Measurements from ENCODE around the gene C1QTNF1. TPM values are rescaled to one million over a fixed set of nuclear protein-coding genes. Genes with fewer than 3 reads are reported as not detected.

The C1QTNF1 gene
- polyA plus RNA-seq, 1 donor (not counting 4 experiments of a cell fraction or from before 2014, with no cell fraction given), result 6.6 TPM

DNA sequence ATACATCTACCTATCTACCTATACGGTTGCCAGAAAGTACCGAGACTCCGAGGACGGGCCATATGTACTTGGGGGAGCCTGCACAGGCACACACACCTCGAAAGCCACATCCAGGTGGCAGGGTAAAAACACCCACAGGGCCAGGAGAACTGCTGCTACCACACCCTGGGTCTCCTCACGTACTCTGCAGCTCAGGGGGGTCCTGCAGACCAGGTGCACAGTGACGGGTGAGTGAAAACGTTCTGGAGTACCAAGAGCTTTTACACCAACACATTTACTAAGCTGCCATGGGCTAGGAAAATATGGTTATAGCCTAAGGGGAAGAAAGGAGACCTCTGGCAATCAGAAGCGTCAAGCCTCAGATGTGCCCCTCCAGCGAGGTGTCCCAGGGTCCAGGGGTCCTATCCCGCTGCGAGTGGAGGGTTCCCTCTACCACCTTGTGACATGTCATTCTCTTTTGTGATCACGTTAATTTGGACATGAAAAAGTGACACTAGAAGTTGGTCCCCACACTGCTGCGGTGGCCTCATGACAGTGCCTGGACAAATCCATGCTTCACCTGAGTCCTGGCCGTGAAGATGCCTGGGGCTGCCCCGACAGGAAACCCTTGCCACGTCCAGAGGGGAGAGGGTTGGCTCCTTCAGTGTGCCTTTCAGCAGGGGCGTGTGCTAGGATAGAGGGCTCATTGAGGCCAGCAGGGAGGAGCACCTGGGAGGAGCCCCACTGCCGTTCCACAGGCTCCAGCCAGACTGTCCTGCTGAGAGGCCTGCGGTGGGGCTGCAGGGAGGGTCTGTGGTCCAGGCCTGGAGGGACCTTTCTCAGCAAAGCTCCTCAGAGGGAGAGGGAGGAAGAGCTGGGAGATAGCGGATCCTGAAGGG is 16.2 kb upstream of the C1QTNF1 start:
- peaks cover 52% of the 10 kb centered on the region for H3K4me1 ChIP-seq (ENCODE audit: control insufficient read depth, extremely low read depth, insufficient read depth, low read length)
- no peaks in the 10 kb centered on the region for H3K9me3 ChIP-seq (ENCODE audit: control insufficient read depth, low read depth, low read length)
- H4K20me1 ChIP-seq (ENCODE audit: control insufficient read depth, extremely low read depth, insufficient read depth, low read length), result peaks cover 5% of the 10 kb centered on the region
- peaks cover 2% of the 10 kb centered on the region for H3K9me1 ChIP-seq (ENCODE audit: control insufficient read depth, extremely low read depth, insufficient read depth, low read length)
- H3K27me3 ChIP-seq (ENCODE audit: control insufficient read depth, extremely low read depth, insufficient read depth, low read length), result no peaks in the 10 kb centered on the region
- DNase-seq (ENCODE audit: low read depth, low spot score) (no peak), FAIRE-seq (peak; percentile 44)
- peaks cover 7 to 20% of the 10 kb centered on the region in 2 experiments for H3K36me3 ChIP-seq (ENCODE audit: control insufficient read depth in 2 of 2, extremely low read depth in 1 of 2, insufficient read depth in 2 of 2, low read length in 2 of 2)
- peak overlapping the region; percentile 92 for H3K9ac ChIP-seq (ENCODE audit: control insufficient read depth, extremely low read depth, insufficient read depth, low read length)
- peak overlapping the region; percentile 88 for H3K27ac ChIP-seq (ENCODE audit: control insufficient read depth, insufficient read depth, low read length)
- peak overlapping the region in 2 of 3 experiments; percentile 86 to 90 for H3K4me3 ChIP-seq (ENCODE audit: control insufficient read depth in 2 of 3, extremely low read depth in 1 of 3, insufficient read depth in 2 of 3, low read depth in 1 of 3, low read length in 3 of 3)
- dilution Hi-C loops (cut with MboI; ENCODE audit: extremely low pct_ligation_motif_present, low sequenced_read_pairs), result no loop called here
- no peak overlapping the region for H2AFZ ChIP-seq (ENCODE audit: control insufficient read depth, low read length)
- peak overlapping the region; percentile 95 for H3K4me2 ChIP-seq (ENCODE audit: control insufficient read depth, extremely low read depth, insufficient read depth, low read depth, low read length)
- H3K79me2 ChIP-seq (ENCODE audit: control insufficient read depth, insufficient read depth, low read length), result peaks cover 60% of the 10 kb centered on the region
- no peak for TF ChIP-seq EZH2 (IDR thresholded peaks at IDR 0.05; ENCODE audit: low read length)
- TF ChIP-seq, protein P1, sequence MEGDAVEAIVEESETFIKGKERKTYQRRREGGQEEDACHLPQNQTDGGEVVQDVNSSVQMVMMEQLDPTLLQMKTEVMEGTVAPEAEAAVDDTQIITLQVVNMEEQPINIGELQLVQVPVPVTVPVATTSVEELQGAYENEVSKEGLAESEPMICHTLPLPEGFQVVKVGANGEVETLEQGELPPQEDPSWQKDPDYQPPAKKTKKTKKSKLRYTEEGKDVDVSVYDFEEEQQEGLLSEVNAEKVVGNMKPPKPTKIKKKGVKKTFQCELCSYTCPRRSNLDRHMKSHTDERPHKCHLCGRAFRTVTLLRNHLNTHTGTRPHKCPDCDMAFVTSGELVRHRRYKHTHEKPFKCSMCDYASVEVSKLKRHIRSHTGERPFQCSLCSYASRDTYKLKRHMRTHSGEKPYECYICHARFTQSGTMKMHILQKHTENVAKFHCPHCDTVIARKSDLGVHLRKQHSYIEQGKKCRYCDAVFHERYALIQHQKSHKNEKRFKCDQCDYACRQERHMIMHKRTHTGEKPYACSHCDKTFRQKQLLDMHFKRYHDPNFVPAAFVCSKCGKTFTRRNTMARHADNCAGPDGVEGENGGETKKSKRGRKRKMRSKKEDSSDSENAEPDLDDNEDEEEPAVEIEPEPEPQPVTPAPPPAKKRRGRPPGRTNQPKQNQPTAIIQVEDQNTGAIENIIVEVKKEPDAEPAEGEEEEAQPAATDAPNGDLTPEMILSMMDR (optimal IDR thresholded peaks at IDR 0.05 in 1 of 3, IDR thresholded peaks at IDR 0.05 in 1 of 3, conservative IDR thresholded peaks at IDR 0.05 in 1 of 3; ENCODE audit: extremely low read depth in 1 of 3, insufficient read depth in 2 of 3, low read length in 3 of 3), result no peak

DNA sequence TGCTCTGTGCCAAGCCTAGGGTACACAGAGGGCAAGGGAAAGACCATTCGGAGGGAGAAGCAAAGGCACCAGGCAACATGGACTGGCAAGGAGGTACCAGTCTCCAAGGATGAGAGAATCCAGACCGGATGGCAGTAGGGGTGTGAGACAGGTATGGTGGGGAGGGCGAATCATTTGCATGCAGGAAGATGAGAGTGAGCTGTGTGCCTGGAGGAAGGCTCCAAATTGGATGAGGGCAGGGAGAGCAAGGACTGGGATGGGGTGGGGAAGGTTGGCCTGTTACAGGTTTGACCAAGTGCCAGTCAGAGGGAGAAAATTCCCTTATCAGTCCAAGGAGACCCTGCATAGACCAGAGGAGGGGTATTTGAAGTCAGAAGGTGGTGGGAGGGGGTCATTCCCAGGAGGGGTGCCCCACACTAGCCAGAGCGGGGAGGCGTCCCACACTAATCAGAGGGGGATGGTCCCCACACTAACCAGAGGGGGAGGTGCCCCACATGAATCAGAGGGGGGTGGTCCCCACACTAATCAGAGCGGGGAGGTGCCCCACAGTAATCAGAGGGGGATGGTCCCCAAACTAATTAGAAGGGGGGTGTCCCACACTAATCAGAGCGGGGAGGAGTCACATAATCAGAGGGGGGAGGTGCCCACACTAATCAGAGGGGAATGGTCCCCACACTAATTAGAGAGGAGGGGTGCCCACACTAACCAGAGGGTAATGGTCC is 15.1 kb upstream of the C1QTNF1 start:
- H4K20me1 ChIP-seq (ENCODE audit: control insufficient read depth, extremely low read depth, insufficient read depth, low read length), result peaks cover 5% of the 10 kb centered on the region
- peaks cover 2% of the 10 kb centered on the region for H3K9me1 ChIP-seq (ENCODE audit: control insufficient read depth, extremely low read depth, insufficient read depth, low read length)
- no peaks in the 10 kb centered on the region for H3K9me3 ChIP-seq (ENCODE audit: control insufficient read depth, low read depth, low read length)
- peaks cover 52% of the 10 kb centered on the region for H3K4me1 ChIP-seq (ENCODE audit: control insufficient read depth, extremely low read depth, insufficient read depth, low read length)
- FAIRE-seq (peak; percentile 29), DNase-seq (ENCODE audit: low read depth, low spot score) (no peak)
- peaks cover 49% of the 10 kb centered on the region for H3K79me2 ChIP-seq (ENCODE audit: control insufficient read depth, insufficient read depth, low read length)
- no peak overlapping the region for H2AFZ ChIP-seq (ENCODE audit: control insufficient read depth, low read length)
- dilution Hi-C loops (cut with MboI; ENCODE audit: extremely low pct_ligation_motif_present, low sequenced_read_pairs), result no loop called here
- TF ChIP-seq EZH2 (IDR thresholded peaks at IDR 0.05; ENCODE audit: low read length), result no peak
- TF ChIP-seq, protein P1 (optimal IDR thresholded peaks at IDR 0.05 in 1 of 3, IDR thresholded peaks at IDR 0.05 in 1 of 3, conservative IDR thresholded peaks at IDR 0.05 in 1 of 3; ENCODE audit: extremely low read depth in 1 of 3, insufficient read depth in 2 of 3, low read length in 3 of 3), result no peak
- H3K9ac ChIP-seq (ENCODE audit: control insufficient read depth, extremely low read depth, insufficient read depth, low read length), result peak overlapping the region; percentile 92
- peak overlapping the region; percentile 83 to 90 (median 86) for H3K4me3 ChIP-seq (ENCODE audit: control insufficient read depth in 2 of 3, extremely low read depth in 1 of 3, insufficient read depth in 2 of 3, low read depth in 1 of 3, low read length in 3 of 3)
- H3K36me3 ChIP-seq (ENCODE audit: control insufficient read depth in 2 of 2, extremely low read depth in 1 of 2, insufficient read depth in 2 of 2, low read length in 2 of 2), result peaks cover 6 to 13% of the 10 kb centered on the region in 2 experiments
- peak overlapping the region; percentile 95 for H3K4me2 ChIP-seq (ENCODE audit: control insufficient read depth, extremely low read depth, insufficient read depth, low read depth, low read length)
- peak overlapping the region; percentile 88 for H3K27ac ChIP-seq (ENCODE audit: control insufficient read depth, insufficient read depth, low read length)
- H3K27me3 ChIP-seq (ENCODE audit: control insufficient read depth, extremely low read depth, insufficient read depth, low read length), result no peaks in the 10 kb centered on the region
